HG03378 (cell line): ENCODE data around the gene SORCS1.

ENCODE experiments used
- ATAC-seq: cut with Tn5 transposase; IDR thresholded peaks from one replicate; pipeline ENCODE4 v1.9.1; 2021; ENCODE audit warnings: mild to moderate bottlenecking, moderate library complexity; ENCODE audit not compliant: unreplicated experiment

SORCS1 gene

GRCh38 chr10:106826716-106827115 is 337.8 kb downstream of the SORCS1 start:
- no peak for ATAC-seq

DNA sequence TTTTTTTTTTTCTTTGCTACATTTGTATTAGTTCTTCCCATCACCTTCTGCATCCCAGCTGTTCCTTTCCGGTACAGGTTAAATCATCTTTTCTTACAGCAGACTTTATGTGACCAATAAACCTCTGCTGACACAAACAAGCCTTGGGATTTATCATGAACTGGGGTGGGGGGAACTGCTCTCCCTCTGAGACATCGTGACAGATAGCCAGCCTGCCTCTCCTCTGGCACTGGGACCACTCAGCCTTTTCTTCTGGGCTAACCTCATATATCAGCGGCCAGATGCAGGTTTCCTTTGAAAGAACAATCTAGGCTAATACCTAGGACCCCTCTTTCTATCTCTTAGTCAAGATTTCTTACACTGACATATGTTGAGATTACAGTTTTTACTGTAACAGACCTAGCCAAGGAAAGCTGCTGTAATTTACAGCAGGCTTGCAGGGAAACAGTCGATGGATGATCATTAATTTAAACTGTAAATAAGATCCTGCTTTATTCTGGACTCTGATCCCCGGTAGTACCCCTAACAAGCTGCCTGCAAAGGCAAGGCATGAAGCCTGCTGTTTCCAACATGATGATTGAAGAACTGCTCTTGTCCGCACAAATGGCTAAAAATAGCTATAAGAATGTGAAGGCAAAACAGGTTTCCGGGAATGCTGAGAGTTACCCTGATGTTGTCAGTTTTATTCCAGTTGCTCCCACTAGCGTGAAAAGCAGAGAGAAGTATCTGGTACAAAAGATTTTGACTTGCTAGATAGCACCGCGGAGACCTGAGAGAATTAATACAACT is 338.7 kb downstream of the SORCS1 start:
- ATAC-seq = no peak

GRCh38 chr10:106820579-106820978 is 343.9 kb downstream of the SORCS1 start:
- no peak for ATAC-seq

GRCh38 chr10:106819490-106819889 is 345.0 kb downstream of the SORCS1 start:
- no peak for ATAC-seq

GRCh38 chr10:106816318-106817085 is 348.0 kb downstream of the SORCS1 start:
- ATAC-seq = no peak

GRCh38 chr10:106815427-106816043 is 349.0 kb downstream of the SORCS1 start:
- peak; percentile 67 for ATAC-seq

- ATAC-seq = no peak
Observed at GRCh38 chr10:106804992-106805582, 359.4 kb downstream of the SORCS1 start.

GRCh38 chr10:106802949-106803348 is 361.6 kb downstream of the SORCS1 start:
- no peak for ATAC-seq

- ATAC-seq = no peak
Observed at GRCh38 chr10:106799776-106800175, 364.7 kb downstream of the SORCS1 start.

GRCh38 chr10:106795619-106796018 is 368.9 kb downstream of the SORCS1 start:
- ATAC-seq = peak; percentile 94

- no peak for ATAC-seq
Observed at GRCh38 chr10:106793617-106794016, 370.9 kb downstream of the SORCS1 start.

DNA sequence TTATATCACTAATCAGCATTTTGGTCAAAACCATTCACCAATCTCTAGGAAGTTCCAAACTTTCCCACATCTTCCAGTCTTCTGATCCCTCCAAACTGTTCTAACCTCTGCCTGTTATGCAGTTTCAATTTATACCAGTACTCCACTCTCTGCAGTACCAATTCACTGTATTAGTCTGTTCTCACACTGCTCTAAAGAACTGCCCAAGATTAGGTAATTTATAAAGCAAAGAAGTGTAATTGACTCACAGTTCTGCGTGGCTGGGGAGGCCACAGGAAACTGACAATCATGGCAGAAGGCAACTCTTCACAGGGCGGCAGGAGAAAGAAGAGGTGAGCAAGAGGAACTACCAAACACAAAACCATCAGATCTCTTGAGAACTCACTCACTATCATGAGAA is 374.9 kb downstream of the SORCS1 start:
- ATAC-seq = no peak

- no peak for ATAC-seq
Observed at GRCh38 chr10:106788982-106789381, 375.5 kb downstream of the SORCS1 start.

DNA sequence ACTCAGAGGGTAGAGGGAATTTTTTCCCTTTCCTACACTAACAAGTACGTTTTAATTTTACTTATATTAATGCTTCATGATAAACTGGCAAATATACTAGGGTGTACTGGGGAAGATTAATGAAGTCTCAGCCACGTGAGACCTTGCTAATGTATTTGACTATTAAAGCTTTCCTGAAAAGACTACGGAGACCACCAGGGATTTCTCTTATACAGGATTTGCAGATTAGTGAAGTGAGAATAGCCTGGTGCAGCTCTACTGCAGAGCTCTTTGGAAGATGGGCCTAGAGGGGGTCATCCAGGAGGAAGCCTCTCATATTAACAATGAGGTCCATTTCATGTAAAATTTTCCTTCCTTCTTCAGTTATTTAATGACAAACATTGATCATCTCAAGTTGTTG is 379.0 kb downstream of the SORCS1 start:
- no peak for ATAC-seq

- no peak for ATAC-seq
Observed at GRCh38 chr10:106780632-106781031, 383.9 kb downstream of the SORCS1 start.

DNA sequence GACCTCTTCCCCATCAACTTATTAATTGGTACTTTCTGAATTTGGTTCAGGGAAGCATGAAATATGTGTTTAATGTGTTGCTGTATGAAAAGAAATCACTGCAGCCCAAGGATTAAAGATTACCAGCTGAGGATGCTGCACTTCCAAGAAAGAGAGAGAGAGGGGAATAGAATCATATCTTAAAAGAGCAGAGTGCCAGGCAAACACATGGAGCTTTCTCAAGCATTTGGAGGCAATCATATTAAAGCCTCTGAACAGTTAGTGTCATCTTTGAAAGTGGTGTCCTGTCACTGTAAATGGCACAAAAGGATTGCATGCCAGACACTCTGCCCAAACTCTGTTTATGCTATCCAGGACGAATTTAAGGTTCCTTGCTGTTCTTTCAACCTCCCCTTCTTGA is 386.7 kb downstream of the SORCS1 start:
- ATAC-seq = no peak

- ATAC-seq = no peak
Observed at GRCh38 chr10:106775127-106775526, 389.4 kb downstream of the SORCS1 start.

DNA sequence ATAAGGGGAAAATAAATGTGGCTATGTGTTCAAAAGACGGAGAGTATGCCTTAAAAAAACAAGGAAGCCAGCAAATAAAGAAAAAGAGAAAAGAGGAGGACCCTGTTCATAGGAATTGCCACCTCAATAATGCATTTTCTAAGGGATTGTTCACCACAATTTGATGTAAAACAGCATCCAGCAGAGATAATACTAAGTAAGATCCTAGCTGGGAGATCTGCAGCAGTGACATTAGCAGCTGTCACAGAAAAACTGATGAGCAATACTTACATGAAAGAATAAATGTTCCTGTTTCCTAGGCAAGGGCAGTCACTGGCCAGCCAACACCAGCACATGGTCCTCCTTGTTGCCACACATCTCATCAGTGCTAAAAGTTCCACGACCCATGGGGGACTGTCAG is 391.5 kb downstream of the SORCS1 start:
- ATAC-seq = no peak

- no peak for ATAC-seq
Observed at GRCh38 chr10:106771154-106771553, 393.4 kb downstream of the SORCS1 start.

- no peak for ATAC-seq
Observed at GRCh38 chr10:106768204-106768603, 396.3 kb downstream of the SORCS1 start.

GRCh38 chr10:106765928-106766327 is 398.6 kb downstream of the SORCS1 start:
- no peak for ATAC-seq
